GM18907 (cell line): ENCODE measurements around the gene OR9I1.

Source experiments
- ATAC-seq: cut with Tn5 transposase; IDR thresholded peaks from one replicate; pipeline ENCODE4 v1.9.1; 2021; ENCODE audit warnings: mild to moderate bottlenecking, moderate library complexity; ENCODE audit not compliant: unreplicated experiment

OR9I1 gene, protein sequence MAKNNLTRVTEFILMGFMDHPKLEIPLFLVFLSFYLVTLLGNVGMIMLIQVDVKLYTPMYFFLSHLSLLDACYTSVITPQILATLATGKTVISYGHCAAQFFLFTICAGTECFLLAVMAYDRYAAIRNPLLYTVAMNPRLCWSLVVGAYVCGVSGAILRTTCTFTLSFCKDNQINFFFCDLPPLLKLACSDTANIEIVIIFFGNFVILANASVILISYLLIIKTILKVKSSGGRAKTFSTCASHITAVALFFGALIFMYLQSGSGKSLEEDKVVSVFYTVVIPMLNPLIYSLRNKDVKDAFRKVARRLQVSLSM

DNA sequence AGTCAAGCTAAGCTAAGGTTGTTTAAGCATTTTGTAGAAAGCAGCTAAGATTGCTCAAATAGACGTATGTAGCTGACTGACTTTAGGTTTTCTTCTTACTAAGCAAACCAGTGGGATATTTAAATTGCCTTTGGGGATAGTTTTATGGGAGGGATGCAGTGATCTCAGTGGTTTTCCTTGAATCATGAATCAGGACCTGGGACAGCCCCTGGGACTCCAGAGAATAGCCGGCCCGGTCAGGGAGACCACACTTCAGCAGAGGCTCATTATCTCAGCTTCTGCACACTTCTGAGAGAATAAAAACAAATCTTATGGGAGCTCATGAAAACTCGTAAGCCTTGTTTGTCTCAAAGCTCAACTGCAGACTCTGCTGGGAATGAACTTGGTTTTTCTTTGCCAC, at the start of gene OR9I1:
TSS of gene OR9I1 (minus strand) at position 62 of the 400 bp plus-strand sequence. CDS start 6,086 bp downstream, outside the sequence.
- no peak for ATAC-seq

DNA sequence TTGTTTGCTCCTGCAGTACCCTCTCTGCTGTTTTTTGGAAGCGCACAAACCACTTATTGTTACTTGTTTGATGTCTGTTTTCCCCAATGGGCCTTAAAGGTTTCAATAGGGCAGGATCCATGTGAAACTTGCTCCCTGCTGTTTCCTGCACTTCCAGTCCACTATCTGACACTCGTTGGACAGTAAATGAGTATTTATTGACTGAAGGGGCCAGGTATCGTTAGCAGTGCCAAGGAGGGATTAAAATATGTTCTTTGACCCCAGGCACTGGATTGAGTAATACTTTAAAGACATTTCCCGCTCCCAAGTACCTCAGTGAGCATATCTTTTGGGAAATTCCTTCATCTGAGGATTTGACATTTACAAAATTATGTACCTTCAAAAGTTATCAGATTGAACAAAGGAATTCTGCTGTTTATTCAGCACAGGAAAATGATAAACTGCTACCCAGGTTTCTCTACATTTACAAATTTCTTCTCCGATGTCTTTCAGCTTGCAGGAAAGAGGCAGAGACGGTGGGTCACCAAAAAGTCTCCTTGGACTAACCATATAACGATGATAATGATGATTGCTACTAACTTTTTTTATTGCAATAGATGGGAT, 40.3 kb upstream of the OR9I1 start:
- no peak for ATAC-seq

DNA sequence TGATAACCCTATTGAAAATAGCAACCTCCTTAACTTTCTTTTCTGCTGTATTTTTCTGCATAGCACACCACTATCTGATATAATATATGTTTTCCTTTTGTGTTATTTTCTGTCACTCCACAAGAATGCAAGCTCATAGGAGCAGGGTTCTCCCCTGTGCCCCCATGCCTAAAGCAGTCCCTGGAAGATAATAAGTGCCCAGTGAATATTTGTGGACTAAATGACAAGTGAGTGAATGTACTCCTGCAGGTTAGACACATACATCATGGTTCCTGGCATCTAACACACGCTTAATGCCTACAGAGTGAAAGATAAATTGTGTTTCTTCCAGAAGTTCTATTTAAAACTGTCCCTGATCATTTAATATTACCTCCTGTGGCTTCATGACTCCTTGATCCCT, 39.7 kb upstream of the OR9I1 start:
- ATAC-seq, result no peak

DNA sequence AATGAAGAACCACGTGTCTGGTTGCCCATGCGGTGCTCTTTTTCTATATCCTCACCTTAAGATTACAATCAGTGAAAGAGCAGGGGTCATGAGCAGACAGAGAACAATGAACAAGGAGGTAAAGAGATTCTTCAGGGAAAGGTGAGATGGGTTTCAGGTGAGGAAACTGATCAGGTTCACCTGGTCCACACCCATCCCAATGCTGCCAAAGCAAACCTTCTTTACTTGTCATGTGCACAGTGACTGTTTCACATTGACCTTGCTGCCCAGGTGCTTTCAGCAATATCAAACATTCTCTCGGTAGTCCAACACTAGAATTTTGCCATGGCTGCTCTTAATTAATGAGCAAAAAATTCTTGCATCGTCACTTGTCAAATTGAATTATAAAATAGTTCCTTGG, 39.1 kb upstream of the OR9I1 start:
- no peak for ATAC-seq

DNA sequence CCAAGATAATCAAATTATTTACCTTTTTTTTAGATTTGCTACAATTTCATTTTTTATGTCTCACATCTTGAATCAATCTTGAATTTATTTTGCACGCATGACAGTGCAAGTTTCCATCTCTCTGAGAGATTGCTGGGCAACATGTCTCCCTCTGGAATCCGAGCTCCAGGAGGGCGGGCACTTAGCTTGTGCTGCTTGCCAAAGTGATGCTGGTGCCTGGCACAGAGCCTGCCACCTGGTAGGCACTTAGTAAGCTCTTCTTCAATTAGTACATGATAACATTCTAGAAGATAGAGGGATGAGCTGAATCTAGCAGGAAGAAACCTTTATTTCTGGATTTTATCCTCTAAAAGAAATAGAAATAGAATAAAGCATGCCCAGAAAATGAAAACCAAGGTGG, 27.5 kb upstream of the OR9I1 start:
- ATAC-seq, result no peak

DNA sequence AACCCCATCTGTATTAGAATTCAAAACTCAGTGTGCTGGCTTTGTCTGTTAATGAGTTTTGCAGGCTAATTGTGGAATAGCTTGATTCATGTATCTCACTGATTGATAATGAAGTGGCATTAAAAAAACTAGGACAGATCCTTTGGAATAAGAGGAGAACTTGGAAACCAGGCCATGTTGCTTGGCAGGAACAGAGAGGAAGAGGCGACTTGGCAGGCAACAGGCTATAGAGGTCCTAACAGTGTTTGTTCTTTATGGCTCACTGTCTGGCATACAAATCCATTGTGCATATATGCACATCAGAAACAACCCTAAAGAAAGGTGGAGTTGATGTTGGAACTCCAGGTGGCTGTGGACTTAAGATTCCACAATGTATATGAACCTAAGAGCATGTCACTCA, 17.4 kb upstream of the OR9I1 start:
- no peak for ATAC-seq

DNA sequence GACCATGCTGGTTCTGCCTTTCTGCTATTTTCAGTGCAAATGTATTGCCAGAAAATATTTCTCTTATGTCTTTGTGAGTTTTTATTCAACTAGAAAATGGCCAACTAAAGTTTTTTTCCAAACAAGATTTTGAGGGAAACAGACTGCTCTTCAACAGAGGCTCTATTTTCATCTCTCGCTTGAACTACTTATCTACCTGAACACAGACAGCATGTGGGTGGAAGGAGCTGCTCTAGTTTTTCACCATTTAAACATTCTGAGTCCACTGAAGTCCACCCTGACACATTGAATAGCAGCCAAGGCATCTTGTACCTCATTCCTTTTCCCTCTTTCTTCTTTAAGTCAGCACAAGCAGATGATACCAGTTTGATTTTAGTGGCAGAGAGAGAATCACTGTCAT, 9.8 kb upstream of the OR9I1 start:
- ATAC-seq, result no peak

DNA sequence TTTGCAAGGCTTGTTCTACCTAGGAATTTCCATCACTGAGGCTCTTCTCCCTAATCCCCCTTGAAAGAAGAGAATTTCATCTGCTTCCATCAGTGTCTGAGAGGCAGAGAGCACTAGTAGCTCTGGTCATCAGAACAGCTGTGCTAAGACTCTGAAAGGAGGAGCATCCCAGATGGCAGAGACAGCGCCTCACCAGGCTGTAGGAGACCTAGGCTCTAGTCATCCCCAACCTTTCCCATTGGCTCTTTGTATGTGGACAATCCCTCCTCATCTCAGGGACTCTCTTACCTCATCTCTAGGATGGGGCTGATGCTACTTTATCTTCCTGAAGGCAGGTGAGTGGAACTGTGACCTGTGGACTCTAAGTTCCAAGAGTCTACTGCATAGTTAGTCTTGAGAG, 8.8 kb upstream of the OR9I1 start:
- ATAC-seq, result no peak

DNA sequence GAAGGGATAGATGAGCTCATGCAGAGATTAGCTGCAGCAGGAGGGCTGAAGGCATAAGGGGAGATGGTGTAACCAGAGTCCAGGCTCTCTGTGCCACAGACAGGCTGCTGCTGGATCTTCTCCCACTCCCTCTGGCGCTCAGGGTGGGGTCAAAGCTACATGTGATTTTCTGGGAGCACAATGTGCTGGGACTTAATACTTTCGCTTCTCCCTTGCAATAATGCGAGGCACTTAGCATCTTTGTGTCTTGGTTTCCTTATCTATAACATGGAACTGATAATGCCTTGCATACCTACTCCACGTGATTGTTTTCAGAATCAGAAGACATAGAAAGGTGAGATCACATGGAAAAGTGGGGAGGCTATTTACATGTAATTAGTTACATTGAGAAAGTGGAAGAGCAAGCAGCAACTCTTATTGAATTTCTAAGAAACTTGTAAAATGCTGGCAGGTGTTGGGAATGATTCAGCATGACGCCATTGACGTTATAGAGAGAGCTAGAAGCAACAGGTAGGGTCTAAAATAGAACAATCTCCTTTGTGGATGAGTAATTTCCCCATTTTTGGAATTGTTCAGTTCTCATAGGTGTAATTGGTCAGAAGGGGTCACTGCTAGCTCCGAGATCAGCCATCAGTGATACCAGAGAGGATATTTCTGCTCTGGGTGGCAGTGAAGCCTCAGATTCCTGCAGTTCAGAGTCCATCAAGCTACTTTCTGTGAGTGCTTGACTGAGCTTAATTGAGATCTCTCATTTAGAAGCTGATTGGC, 8.2 kb upstream of the OR9I1 start:
- ATAC-seq, result no peak

DNA sequence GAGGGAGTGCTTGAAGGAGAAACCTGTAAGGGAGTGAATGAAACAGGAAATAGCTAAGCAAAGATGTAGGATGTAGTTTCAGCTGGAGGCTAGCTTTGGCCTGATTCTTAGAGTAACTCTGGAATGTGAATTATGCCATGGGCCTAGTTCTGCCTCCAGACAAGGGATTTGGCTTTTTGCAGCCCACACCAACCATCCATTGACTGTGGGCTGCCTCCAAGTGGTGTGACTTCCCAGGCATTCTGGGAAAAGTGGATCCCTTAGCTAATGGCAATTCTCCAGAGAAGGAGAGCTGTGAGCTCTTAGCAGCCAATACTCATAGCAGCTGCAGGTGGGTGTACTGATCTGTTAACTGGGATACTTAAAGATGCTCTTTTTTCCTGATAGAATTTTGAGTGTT, 2.0 kb upstream of the OR9I1 start:
- no peak for ATAC-seq

DNA sequence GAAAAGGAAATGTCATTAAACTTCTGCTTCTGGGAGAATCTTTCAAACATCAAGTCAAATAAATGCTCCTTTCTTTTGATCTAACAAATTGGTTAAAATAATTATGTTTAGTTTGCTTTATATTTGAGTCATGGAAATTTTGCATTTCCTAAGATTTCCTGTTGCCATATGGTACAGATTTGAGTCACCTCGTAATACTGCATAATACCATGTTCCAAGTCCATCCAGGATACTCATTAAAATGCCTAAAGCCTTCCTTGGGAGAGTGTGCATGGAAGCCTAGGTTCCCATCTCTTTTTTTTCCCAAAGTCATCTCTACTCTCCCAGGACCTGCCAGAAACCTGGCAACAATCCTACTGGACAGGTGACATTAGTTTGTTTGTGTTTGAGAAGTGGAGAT, 4.2 kb downstream of the OR9I1 start:
- ATAC-seq, result no peak

DNA sequence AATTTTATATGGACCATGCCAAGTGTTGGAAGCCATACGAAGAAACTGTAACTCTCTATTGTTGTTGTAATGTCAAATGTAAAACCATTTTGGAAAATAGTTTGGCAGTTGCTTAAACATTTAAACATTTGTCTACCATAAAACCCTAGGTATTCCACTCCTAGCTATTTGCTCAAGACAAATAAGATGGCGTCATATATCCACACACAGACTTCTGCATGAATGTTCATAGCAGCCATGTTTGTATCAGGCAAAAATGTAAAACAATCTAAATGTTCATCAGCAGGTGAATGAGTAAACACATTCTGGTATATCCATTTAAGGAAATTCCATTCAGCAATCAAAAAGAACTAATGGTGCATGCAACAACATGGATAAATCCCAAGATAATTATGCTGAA, 27.9 kb downstream of the OR9I1 start:
- ATAC-seq, result no peak

DNA sequence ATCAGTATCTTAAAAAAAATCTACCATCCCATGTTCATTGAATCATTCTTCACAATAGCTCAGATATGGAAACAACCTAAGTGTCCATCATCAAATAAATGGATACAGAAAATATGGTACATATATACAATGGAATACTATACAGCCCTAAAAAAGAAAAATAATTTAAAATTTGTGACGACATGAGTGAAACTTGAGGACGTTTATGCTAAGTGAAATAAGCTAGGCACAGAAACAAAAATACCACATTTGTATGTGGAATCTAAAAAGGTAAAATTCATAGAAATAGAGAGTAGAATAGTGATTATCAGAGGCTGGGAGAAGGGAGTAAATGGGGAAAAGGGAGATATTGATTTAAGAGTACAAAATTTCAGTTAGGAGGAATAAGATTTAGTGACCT, 38.8 kb downstream of the OR9I1 start:
- ATAC-seq, result no peak

DNA sequence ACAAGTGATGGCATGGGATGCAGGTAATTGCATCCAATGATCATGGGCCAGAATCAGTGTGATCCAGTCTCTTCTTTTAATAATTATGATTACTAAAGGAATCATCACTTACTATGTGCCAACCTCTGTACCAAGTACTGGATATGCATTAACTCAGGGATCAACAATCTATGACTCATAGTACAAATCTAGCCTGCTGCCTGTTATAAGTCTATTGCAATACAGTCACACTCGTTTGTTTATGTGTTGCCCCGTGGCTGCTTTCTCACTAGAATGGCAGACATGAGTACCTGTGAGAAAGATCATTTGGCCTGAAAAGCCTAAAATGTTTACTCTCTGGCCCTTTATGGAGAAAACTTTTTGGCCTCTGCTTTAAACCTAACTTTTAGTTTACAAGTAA, 49.5 kb downstream of the OR9I1 start:
- ATAC-seq, result no peak

DNA sequence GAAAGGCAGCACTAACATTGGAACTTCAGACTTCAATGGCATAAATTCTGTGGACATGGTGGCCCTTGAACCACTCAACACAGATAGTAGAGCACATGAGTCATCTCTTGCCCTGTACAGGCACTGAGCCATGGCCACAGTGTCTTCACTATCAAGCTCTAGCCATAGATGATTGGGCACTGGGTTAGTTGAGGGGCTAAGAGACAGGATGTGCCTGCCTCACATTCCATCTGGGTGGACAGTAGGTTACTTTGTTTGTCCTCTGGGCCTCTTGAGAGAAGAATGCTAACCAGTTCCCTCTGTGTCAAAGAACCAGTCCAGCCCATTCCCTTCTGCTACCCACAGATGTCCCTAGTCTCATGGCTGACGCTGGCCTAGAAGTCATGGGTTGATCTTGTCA, 54.7 kb downstream of the OR9I1 start:
- ATAC-seq, result no peak

DNA sequence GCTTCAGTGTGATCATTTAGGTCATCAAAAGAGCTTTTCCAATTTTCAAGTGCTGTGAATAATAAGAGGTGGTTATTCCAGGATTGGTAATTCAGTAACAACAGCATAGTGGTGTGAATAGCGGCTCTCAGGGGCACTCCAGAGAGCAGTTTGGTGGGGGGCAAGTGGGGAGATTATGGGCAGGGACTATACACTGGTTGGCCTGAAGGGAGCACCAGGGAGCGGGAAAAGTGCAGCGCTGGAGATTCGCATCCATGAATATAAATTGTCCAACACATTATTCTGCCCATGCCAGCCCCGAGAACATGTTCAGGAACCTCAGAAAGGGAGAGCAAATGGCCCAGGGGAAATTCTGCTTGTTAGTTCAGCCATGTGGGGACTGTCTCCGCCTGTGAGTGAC, 56.7 kb downstream of the OR9I1 start:
- ATAC-seq, result no peak

DNA sequence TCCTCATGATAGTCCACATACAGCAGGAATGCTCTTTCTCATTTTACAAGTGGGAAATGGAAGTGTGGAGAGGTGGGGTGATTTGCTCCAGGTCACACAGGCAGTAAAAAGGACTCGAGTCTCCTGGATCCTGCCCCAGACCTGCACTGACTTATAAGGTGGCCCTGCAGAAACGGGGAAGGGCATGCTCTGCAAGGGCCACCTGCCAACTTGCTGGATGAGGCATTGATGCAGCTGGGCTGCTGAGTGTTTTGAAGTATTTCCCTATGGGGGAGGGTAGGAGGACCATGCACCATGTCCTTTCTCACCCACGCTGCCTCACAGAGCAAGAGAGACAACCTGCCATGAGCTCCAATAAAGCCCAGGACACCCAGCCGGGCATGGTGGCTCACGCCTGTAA, 57.6 kb downstream of the OR9I1 start:
- no peak for ATAC-seq
